ENCODE measurements around the gene DHX34. TPM values are rescaled to one million over a fixed set of nuclear protein-coding genes. Genes with fewer than 3 reads are reported as not detected.

DHX34 gene
- total and polyA plus RNA-seq, 9 of the 15 experiments (the other 6 are each of a cell fraction or from before 2014, with no cell fraction given), result 0.36 to 42.0 (median 15.0) TPM

DNA sequence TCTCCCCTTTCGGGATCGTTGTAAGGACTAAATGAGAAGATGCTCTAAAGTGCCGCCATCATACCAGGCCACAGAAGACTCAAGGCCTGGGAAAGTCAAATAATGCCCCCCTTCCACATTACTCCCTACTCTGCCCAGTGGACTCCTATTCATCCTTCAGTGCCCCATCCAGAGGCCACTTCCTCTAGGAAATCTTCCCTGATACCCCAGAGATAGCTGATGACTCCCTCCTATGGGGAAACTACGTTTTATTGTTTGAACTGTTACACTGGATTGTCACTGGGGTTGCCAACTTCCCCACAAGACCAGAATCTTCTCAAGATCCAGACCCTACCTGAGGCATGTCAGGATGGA lies 56.1 kb downstream of the DHX34 start:
- no peak overlapping the region for H3K27ac ChIP-seq (ENCODE audit: extremely low read depth, low read depth, low read length)
- H3K79me2 ChIP-seq (ENCODE audit: control insufficient read depth, insufficient read depth, low read length), result no peaks in the 10 kb centered on the region
- H3K9me3 ChIP-seq (replicated peaks; ENCODE audit: control insufficient read depth, insufficient read depth, low read depth, low read length), result no peaks in the 10 kb centered on the region
- ChIA-PET CTCF (ENCODE audit: low intra/inter-chr PET ratio) (no interaction called here), POLR2A (no interaction called here)
- no peaks in the 10 kb centered on the region for H3K36me3 ChIP-seq (ENCODE audit: control insufficient read depth, insufficient read depth, low read length)
- no peak for TF ChIP-seq WHSC1 (IDR thresholded peaks at IDR 0.05; ENCODE audit: low read length)
- TF ChIP-seq, protein P1, sequence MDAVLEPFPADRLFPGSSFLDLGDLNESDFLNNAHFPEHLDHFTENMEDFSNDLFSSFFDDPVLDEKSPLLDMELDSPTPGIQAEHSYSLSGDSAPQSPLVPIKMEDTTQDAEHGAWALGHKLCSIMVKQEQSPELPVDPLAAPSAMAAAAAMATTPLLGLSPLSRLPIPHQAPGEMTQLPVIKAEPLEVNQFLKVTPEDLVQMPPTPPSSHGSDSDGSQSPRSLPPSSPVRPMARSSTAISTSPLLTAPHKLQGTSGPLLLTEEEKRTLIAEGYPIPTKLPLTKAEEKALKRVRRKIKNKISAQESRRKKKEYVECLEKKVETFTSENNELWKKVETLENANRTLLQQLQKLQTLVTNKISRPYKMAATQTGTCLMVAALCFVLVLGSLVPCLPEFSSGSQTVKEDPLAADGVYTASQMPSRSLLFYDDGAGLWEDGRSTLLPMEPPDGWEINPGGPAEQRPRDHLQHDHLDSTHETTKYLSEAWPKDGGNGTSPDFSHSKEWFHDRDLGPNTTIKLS (IDR thresholded peaks at IDR 0.05; ENCODE audit: borderline replicate concordance, low read depth), result no peak
- TF ChIP-seq, protein P2, sequence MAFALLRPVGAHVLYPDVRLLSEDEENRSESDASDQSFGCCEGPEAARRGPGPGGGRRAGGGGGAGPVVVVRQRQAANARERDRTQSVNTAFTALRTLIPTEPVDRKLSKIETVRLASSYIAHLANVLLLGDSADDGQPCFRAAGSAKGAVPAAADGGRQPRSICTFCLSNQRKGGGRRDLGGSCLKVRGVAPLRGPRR (CRISPR knock-in tag; IDR thresholded peaks at IDR 0.05), result no peak
- TF ChIP-seq, protein P3, sequence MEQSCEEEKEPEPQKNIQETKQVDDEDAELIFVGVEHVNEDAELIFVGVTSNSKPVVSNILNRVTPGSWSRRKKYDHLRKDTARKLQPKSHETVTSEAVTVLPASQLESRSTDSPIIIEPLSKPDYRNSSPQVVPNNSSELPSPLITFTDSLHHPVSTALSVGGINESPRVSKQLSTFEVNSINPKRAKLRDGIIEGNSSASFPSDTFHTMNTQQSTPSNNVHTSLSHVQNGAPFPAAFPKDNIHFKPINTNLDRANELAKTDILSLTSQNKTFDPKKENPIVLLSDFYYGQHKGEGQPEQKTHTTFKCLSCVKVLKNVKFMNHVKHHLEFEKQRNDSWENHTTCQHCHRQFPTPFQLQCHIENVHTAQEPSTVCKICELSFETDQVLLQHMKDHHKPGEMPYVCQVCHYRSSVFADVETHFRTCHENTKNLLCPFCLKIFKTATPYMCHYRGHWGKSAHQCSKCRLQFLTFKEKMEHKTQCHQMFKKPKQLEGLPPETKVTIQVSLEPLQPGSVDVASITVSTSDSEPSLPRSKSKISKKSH (CRISPR knock-in tag; IDR thresholded peaks at IDR 0.05), result no peak
- TF ChIP-seq ARNT (IDR thresholded peaks at IDR 0.05), result no peak
- TF ChIP-seq SRSF3 (IDR thresholded peaks at IDR 0.05; ENCODE audit: insufficient read depth, low read length), result no peak
- TF ChIP-seq XRCC3 (IDR thresholded peaks at IDR 0.05), result no peak
- no peak for TF ChIP-seq DIDO1 (tag; IDR thresholded peaks at IDR 0.05; ENCODE audit: low read depth)
- TF ChIP-seq BRCA1 (IDR thresholded peaks at IDR 0.05), result no peak
- no peak for TF ChIP-seq BRCA1 (CRISPR knock-in tag; IDR thresholded peaks at IDR 0.05)
- TF ChIP-seq MTF1 (CRISPR knock-in tag; IDR thresholded peaks at IDR 0.05; ENCODE audit: borderline replicate concordance), result no peak
- FAIRE-seq (no peak), ATAC-seq (no peak), DNase-seq (ENCODE audit: extremely low read depth in 1 of 4, low spot score in 3 of 4) (no peak)
- H2AFZ ChIP-seq (ENCODE audit: low read depth, low read length), result no peak overlapping the region
- peaks cover 23 to 73% of the 10 kb centered on the region in 2 experiments; a peak in 4 of 5 replicates for H3K27me3 ChIP-seq (ENCODE audit: control insufficient read depth in 2 of 2, insufficient read depth in 2 of 2, low read length in 2 of 2)
- no peak overlapping the region for H3K9ac ChIP-seq (ENCODE audit: insufficient read depth in 1 of 2, low read depth in 2 of 2, low read length in 2 of 2)
- no peak overlapping the region for H3K4me3 ChIP-seq
- intact Hi-C loops (cut with micrococcal nuclease), result no loop called here
- WGBS (ENCODE audit: insufficient coverage, low coverage, missing lambda C conversion rate), result 0% methylated on average over 4 of the region's 4 CpGs
- peaks cover 0 to 10% of the 10 kb centered on the region in 2 experiments; a peak in 2 of 5 replicates for H3K4me1 ChIP-seq (replicated peaks in 1 of 2; ENCODE audit: control insufficient read depth in 2 of 2, insufficient read depth in 2 of 2, low read length in 2 of 2)
- in situ Hi-C loops (cut with MboI), result no loop called here
- H3K4me2 ChIP-seq (ENCODE audit: insufficient read depth, low read length), result no peak overlapping the region
- peaks cover 4% of the 10 kb centered on the region for H3K9me1 ChIP-seq (ENCODE audit: control insufficient read depth, insufficient read depth, low read length)
- BruUV-seq (replicated peaks), result no TSS peak
- peaks cover 7% of the 10 kb centered on the region for H4K20me1 ChIP-seq (replicated peaks; ENCODE audit: control insufficient read depth, insufficient read depth, low read length)
